ENCODE results near the gene ABHD4.

The ABHD4 gene

GRCh38 chr14:22646570-22647254, 48.6 kb downstream of the ABHD4 start:
- Histone ChIP-seq H3K4me3 (ENCODE audit: low read length) (no peak overlapping the region), H3K4me1 (ENCODE audit: low read length) (peaks cover 12% of the 10 kb centered on the region; the same call in 1 of the 2 replicates), H3K9me2 (replicated peaks; ENCODE audit: insufficient read depth, low read length) (no peaks in the 10 kb centered on the region), H3F3A (ENCODE audit: insufficient read depth, low read length) (no peaks in the 10 kb centered on the region), H4K20me1 (ENCODE audit: insufficient read depth, low read length) (no peaks in the 10 kb centered on the region), H3K79me2 (ENCODE audit: low read length) (no peaks in the 10 kb centered on the region), H3K27ac (ENCODE audit: low read length) (no peak overlapping the region), H3K27me3 (replicated peaks; ENCODE audit: insufficient read depth, low read length) (no peaks in the 10 kb centered on the region), H2AFZ (ENCODE audit: low read length) (no peak overlapping the region), H3K9ac (ENCODE audit: low read length) (no peak overlapping the region), H3K36me3 (replicated peaks; ENCODE audit: insufficient read depth, low read length) (no peaks in the 10 kb centered on the region), H3K4me2 (ENCODE audit: low read depth, low read length) (no peak overlapping the region), H3K9me3 (replicated peaks; ENCODE audit: insufficient read depth, low read length) (no peaks in the 10 kb centered on the region)
- no peak for DNase-seq
- TF ChIP-seq EZH2 (optimal IDR thresholded peaks at IDR 0.05; ENCODE audit: low read depth, low read length) (no peak), CTCF (IDR thresholded peaks at IDR 0.05; ENCODE audit: low read length) (no peak), EZH2phosphoT487 (IDR thresholded peaks at IDR 0.05; ENCODE audit: low read length) (no peak)

- Histone ChIP-seq H3K79me2 (ENCODE audit: low read length) (no peaks in the 10 kb centered on the region), H2AFZ (ENCODE audit: low read length) (no peak overlapping the region), H4K20me1 (ENCODE audit: insufficient read depth, low read length) (no peaks in the 10 kb centered on the region), H3K27ac (ENCODE audit: low read length) (no peak overlapping the region), H3K4me3 (ENCODE audit: low read length) (no peak overlapping the region), H3K9ac (ENCODE audit: low read length) (no peak overlapping the region), H3K9me3 (replicated peaks; ENCODE audit: insufficient read depth, low read length) (no peaks in the 10 kb centered on the region), H3K36me3 (replicated peaks; ENCODE audit: insufficient read depth, low read length) (no peaks in the 10 kb centered on the region), H3K4me1 (ENCODE audit: low read length) (peaks cover 12% of the 10 kb centered on the region; the same call in 1 of the 2 replicates), H3F3A (ENCODE audit: insufficient read depth, low read length) (no peaks in the 10 kb centered on the region), H3K4me2 (ENCODE audit: low read depth, low read length) (no peak overlapping the region), H3K9me2 (replicated peaks; ENCODE audit: insufficient read depth, low read length) (no peaks in the 10 kb centered on the region), H3K27me3 (replicated peaks; ENCODE audit: insufficient read depth, low read length) (no peaks in the 10 kb centered on the region)
- no peak for DNase-seq
- TF ChIP-seq CTCF (IDR thresholded peaks at IDR 0.05; ENCODE audit: low read length): no peak
- TF ChIP-seq EZH2phosphoT487 (IDR thresholded peaks at IDR 0.05; ENCODE audit: low read length): no peak
- TF ChIP-seq EZH2 (optimal IDR thresholded peaks at IDR 0.05; ENCODE audit: low read depth, low read length): no peak
Measured at GRCh38 chr14:22648506-22648905, 50.4 kb downstream of the ABHD4 start.

DNA sequence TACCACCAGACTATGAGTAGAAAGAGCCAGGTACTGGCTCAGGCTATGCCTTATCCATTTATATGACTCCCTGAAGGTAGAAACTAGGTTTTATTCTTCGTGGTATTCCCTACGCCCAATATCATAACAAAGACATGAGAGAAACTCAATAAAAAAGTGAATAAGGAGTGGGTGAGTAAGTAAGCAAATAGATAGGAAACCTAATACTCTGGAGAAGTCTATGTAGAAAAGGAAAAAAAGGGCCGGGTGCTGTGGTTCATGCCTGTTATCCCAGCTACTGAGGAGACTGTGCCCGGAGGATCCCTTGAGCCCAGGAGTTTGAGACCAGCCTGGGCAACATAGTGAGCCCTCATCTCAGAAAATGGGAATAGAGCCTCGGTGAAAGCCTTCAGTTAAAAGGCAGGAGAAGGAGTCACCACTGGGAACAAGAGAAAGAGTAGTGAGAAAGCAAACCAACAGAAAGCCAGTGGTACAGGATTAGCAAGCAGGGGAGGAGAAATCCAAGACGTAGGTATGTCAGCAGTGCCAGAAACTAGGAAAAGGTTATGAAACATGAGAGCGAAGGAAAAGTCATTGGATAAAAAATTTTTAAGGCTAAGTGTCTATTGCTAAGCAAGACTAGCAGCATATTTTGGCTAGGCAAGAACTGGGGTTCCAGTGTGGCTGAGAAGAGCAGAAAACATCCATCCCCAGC, 52.1 kb downstream of the ABHD4 start:
- Histone ChIP-seq H3K36me3 (replicated peaks; ENCODE audit: insufficient read depth, low read length) (no peaks in the 10 kb centered on the region), H3K9me3 (replicated peaks; ENCODE audit: insufficient read depth, low read length) (no peaks in the 10 kb centered on the region), H2AFZ (ENCODE audit: low read length) (no peak overlapping the region), H3K4me2 (ENCODE audit: low read depth, low read length) (no peak overlapping the region), H3K9ac (ENCODE audit: low read length) (no peak overlapping the region), H3K4me1 (ENCODE audit: low read length) (peaks cover 12% of the 10 kb centered on the region; the same call in 1 of the 2 replicates), H3K79me2 (ENCODE audit: low read length) (no peaks in the 10 kb centered on the region), H3K27ac (ENCODE audit: low read length) (no peak overlapping the region), H3K4me3 (ENCODE audit: low read length) (no peak overlapping the region), H3K27me3 (replicated peaks; ENCODE audit: insufficient read depth, low read length) (no peaks in the 10 kb centered on the region), H3K9me2 (replicated peaks; ENCODE audit: insufficient read depth, low read length) (no peaks in the 10 kb centered on the region), H3F3A (ENCODE audit: insufficient read depth, low read length) (no peaks in the 10 kb centered on the region), H4K20me1 (ENCODE audit: insufficient read depth, low read length) (no peaks in the 10 kb centered on the region)
- no peak for TF ChIP-seq CTCF (IDR thresholded peaks at IDR 0.05; ENCODE audit: low read length)
- no peak for TF ChIP-seq EZH2phosphoT487 (IDR thresholded peaks at IDR 0.05; ENCODE audit: low read length)
- TF ChIP-seq EZH2 (optimal IDR thresholded peaks at IDR 0.05; ENCODE audit: low read depth, low read length): no peak
- no peak for DNase-seq

All from MM.1S (cell line).